Activated CD8-positive, alpha-beta memory T cell treated with anti-CD3 and anti-CD28 coated beads for 36 hours (primary cell): ENCODE measurements around the gene KIAA0040. TPM values are rescaled to one million over a fixed set of nuclear protein-coding genes. Genes with fewer than 3 reads are reported as not detected.

ENCODE experiments used
- CTCF ChIA-PET: fragments of 350-600 bp; sonication (Branson Sonifier 250); formaldehyde crosslinking; loops from one replicate; lab custom pipeline; 2021; ENCODE audit warnings: antibody characterized with exemption; lab: Charles Lee
- POLR2A ChIA-PET: fragments of 350-600 bp; sonication (Branson Sonifier 250); formaldehyde crosslinking; loops from one replicate; lab custom pipeline; 2021; ENCODE audit warnings: antibody characterized with exemption; lab: Charles Lee
- total RNA-seq, 2 experiments: library from RNA; stranded (reverse); gene quantifications; one replicate each; pipeline ENCODE4 v1.2.3, GENCODE V29; 2021

KIAA0040 gene
- total RNA-seq, 2 experiments from 2014 or later: 29.2 to 31.8 TPM

- ChIA-PET CTCF (interaction anchor here (0.6 to 4.1 kb wide), 25 partner anchors 9 to 188 kb away, joined by 3 to 54 read pairs (median 3); no protein-coding TSS in a partner anchor), POLR2A (no interaction called here)
Observed at GRCh38 chr1:175154629-175155472, 37.7 kb downstream of the KIAA0040 start.

GRCh38 chr1:175152006-175152652 lies 40.4 kb downstream of the KIAA0040 start:
- ChIA-PET CTCF (interaction anchor here (0.6 to 5.6 kb wide), 27 partner anchors 11 to 1612 kb away, joined by 3 to 122 read pairs (median 4); partner anchors contain the start of gene KIAA0040), POLR2A (interaction anchor here (0.7 kb wide), 1 partner anchor 161 kb away, joined by 9 read pairs; no protein-coding TSS in a partner anchor)

GRCh38 chr1:175150596-175151319 lies 41.8 kb downstream of the KIAA0040 start:
- ChIA-PET POLR2A (no interaction called here), CTCF (interaction anchor here (0.5 to 5.6 kb wide), 14 partner anchors 10 to 403 kb away, joined by 3 to 122 read pairs (median 4); no protein-coding TSS in a partner anchor)

GRCh38 chr1:175148068-175148467 lies 44.5 kb downstream of the KIAA0040 start:
- ChIA-PET CTCF (interaction anchor here (1.5 to 5.6 kb wide), 3 partner anchors 118 to 170 kb away, joined by 6 to 122 read pairs (median 33); no protein-coding TSS in a partner anchor), POLR2A (no interaction called here)

GRCh38 chr1:175147569-175147968 lies 45.0 kb downstream of the KIAA0040 start:
- CTCF ChIA-PET: interaction anchor here (0.9 to 4.7 kb wide), 7 partner anchors 15 to 230 kb away, joined by 3 to 33 read pairs (median 6); no protein-coding TSS in a partner anchor

GRCh38 chr1:175146529-175147213 lies 45.9 kb downstream of the KIAA0040 start:
- CTCF ChIA-PET: interaction anchor here (0.7 to 4.7 kb wide), 17 partner anchors 8 to 230 kb away, joined by 3 to 33 read pairs (median 5); partner anchors contain the start of gene MRPS14
- POLR2A ChIA-PET: no interaction called here

More at GRCh38 chr1:175147569-175147968, 45.0 kb downstream of the KIAA0040 start:
- POLR2A ChIA-PET: no interaction called here

- POLR2A ChIA-PET: no interaction called here
- CTCF ChIA-PET: interaction anchor here (0.7 to 4.7 kb wide), 14 partner anchors 9 to 194 kb away, joined by 3 to 33 read pairs (median 5); partner anchors contain the start of gene MRPS14
Observed at GRCh38 chr1:175145899-175146528, 46.6 kb downstream of the KIAA0040 start.

- POLR2A ChIA-PET: interaction anchor here (0.6 kb wide), 1 partner anchor 64 kb away, joined by 6 read pairs; no protein-coding TSS in a partner anchor
- CTCF ChIA-PET: no interaction called here
Observed at GRCh38 chr1:175138579-175138978, 54.0 kb downstream of the KIAA0040 start.

- CTCF ChIA-PET: no interaction called here
- POLR2A ChIA-PET: no interaction called here
Observed at GRCh38 chr1:175137369-175137768, 55.2 kb downstream of the KIAA0040 start.

- ChIA-PET CTCF (interaction anchor here (1.9 kb wide), 1 partner anchor 10 kb away, joined by 4 read pairs; no protein-coding TSS in a partner anchor), POLR2A (no interaction called here)
Observed at GRCh38 chr1:175136246-175136645, 56.3 kb downstream of the KIAA0040 start.

- ChIA-PET CTCF (interaction anchor here (1.2 to 1.9 kb wide), 2 partner anchors 12 to 105 kb away, joined by 4 to 7 read pairs; no protein-coding TSS in a partner anchor), POLR2A (no interaction called here)
Observed at GRCh38 chr1:175134500-175134899, 58.1 kb downstream of the KIAA0040 start.

GRCh38 chr1:175133673-175134435 lies 58.7 kb downstream of the KIAA0040 start:
- ChIA-PET CTCF (interaction anchor here (1.2 kb wide), 1 partner anchor 104 kb away, joined by 7 read pairs; no protein-coding TSS in a partner anchor), POLR2A (no interaction called here)

- CTCF ChIA-PET: interaction anchor here (1.2 kb wide), 1 partner anchor 14 kb away, joined by 7 read pairs; no protein-coding TSS in a partner anchor
- POLR2A ChIA-PET: no interaction called here
Observed at GRCh38 chr1:175132436-175132835, 60.1 kb downstream of the KIAA0040 start.

- ChIA-PET CTCF (no interaction called here), POLR2A (no interaction called here)
Observed at GRCh38 chr1:175131095-175131494, 61.5 kb downstream of the KIAA0040 start.

- ChIA-PET POLR2A (no interaction called here), CTCF (no interaction called here)
Observed at GRCh38 chr1:175130649-175131045, 61.9 kb downstream of the KIAA0040 start.

- ChIA-PET CTCF (no interaction called here), POLR2A (no interaction called here)
Observed at GRCh38 chr1:175129997-175130648, 62.5 kb downstream of the KIAA0040 start.

- POLR2A ChIA-PET: no interaction called here
Observed at GRCh38 chr1:175129644-175129996, 63.0 kb downstream of the KIAA0040 start.

More at GRCh38 chr1:175129644-175129996, 63.0 kb downstream of the KIAA0040 start:
- CTCF ChIA-PET: no interaction called here
